ENCODE measurements around the gene PARD3B.

DNA sequence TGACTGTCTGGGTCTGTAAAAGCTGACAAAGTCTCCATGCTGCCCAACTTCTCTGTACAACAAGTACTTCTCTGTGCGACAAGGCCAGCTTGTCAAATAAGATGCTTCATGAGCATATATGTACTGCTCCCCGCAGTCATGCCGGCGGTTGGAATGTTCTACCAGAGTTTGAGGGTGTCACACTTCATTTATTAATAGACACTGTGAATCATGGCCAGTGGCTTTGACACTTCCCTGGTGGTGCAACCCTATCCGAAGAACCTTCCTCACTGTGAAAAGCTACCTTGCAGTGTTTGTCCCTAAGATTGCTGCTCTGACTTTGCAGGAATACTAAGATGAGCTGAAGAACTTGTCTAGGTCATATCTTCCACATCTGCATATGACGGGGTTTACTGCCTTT, 1016.2 kb downstream of the PARD3B start:
- TF ChIP-seq CTCF (conservative IDR thresholded peaks at IDR 0.05; ENCODE audit: low read depth in 2 of 2) (no peak), EZH2phosphoT487 (IDR thresholded peaks at IDR 0.05; ENCODE audit: unreplicated experiment) (no peak), POLR2AphosphoS5 (IDR thresholded peaks at IDR 0.05; ENCODE audit: low read depth) (no peak), EZH2 (IDR thresholded peaks at IDR 0.05; ENCODE audit: low read depth, unreplicated experiment) (no peak), NANOG (IDR thresholded peaks at IDR 0.05; ENCODE audit: borderline replicate concordance) (no peak), STAT1 (IDR thresholded peaks at IDR 0.05; ENCODE audit: unreplicated experiment) (no peak), ZNF114 (CRISPR knock-in tag; IDR thresholded peaks at IDR 0.05) (no peak)
